Kidney (tissue), 14 donors: ENCODE data around the gene SHROOM2. TPM values are rescaled to one million over a fixed set of nuclear protein-coding genes. Genes with fewer than 3 reads are reported as not detected.

Experiments used
- DNase-seq, 5 donors: peaks; one replicate each; pipeline ENCODE4 v3.0.0-alpha.2; 2013 to 2020
- FAIRE-seq: peaks from 2 replicates; lab custom pipeline; 2012; peaks lifted over from hg19 to GRCh38; lab: Jason Lieb, UNC
- H3K27ac ChIP-seq, 2 donors: one replicate each; pipeline ENCODE4 v1.7.0; 2013; ENCODE audit warnings: low read depth in 2 of 2, low read length in 2 of 2, inconsistent platforms in 1 of 2
- H3K27me3 ChIP-seq: one replicate; pipeline ENCODE4 v1.7.1; 2013; ENCODE audit warnings: low read length, inconsistent platforms; ENCODE audit not compliant: control insufficient read depth, insufficient read depth
- H3K36me3 ChIP-seq, 3 donors: one replicate each; pipeline versions ENCODE4 v1.7.0 to v1.7.1; 2013; ENCODE audit warnings: low read length in 3 of 3, control low read depth in 1 of 3, inconsistent platforms in 1 of 3; ENCODE audit not compliant: insufficient read depth in 3 of 3, control insufficient read depth in 2 of 3
- H3K4me1 ChIP-seq, 3 donors: one replicate each; pipeline versions ENCODE4 v1.7.0 to v1.7.1; 2013; ENCODE audit warnings: low read length in 3 of 3, inconsistent platforms in 1 of 3, low read depth in 1 of 3; ENCODE audit not compliant: control insufficient read depth in 2 of 3, insufficient read depth in 2 of 3
- H3K4me3 ChIP-seq, 3 donors: one replicate each; pipeline versions ENCODE4 v1.7.0 to v1.8.1; 2013; ENCODE audit warnings: low read length in 3 of 3, control low read depth in 1 of 3, inconsistent platforms in 1 of 3
- H3K9ac ChIP-seq, 3 donors: one replicate each; pipeline versions ENCODE4 v1.7.0 to v1.7.1; 2013; ENCODE audit warnings: low read length in 3 of 3, control low read depth in 1 of 3, inconsistent platforms in 1 of 3
- H3K9me3 ChIP-seq, 3 donors: one replicate each; pipeline versions ENCODE4 v1.7.0 to v1.7.1; 2013; ENCODE audit warnings: low read length in 3 of 3, control low read depth in 1 of 3, inconsistent platforms in 1 of 3; ENCODE audit not compliant: control insufficient read depth in 2 of 3, insufficient read depth in 1 of 3
- CTCF ChIP-seq: IDR thresholded peaks from 3 replicates; pipeline ENCODE4 v1.5.1; 2012; ENCODE audit warnings: mild to moderate bottlenecking, moderate library complexity, borderline replicate concordance; ENCODE audit not compliant: insufficient read depth; ENCODE audit errors: extremely low read depth
- intact Hi-C: fragments of 100-400 bp; cut with DNase I; formaldehyde crosslinking; loops from one replicate; pipeline ENCODE4 v1.11.1; 2022
- polyA plus RNA-seq: library from polyadenylated mRNA; stranded (reverse); fragments of 350-450 nt; fragmentation: Illumina TruSeq; extraction: RNeasy Lipid Tissue Mini Kit (QIAGEN cat#74804); gene quantifications from one replicate; pipeline ENCODE4 v1.2.3, GENCODE V29; 2014; ENCODE audit warnings: low read depth, low replicate concordance; ENCODE audit not compliant: insufficient read depth
- total RNA-seq: library from RNA; stranded (reverse); fragmentation: NEBNext Ultra II Directional; extraction: Animal tissue kit (Norgen Biotek cat#: 25700); gene quantifications from one replicate; pipeline ENCODE4 v1.2.1, GENCODE V29; 2021
- donor health status: control.
- donor health status: control.
- donor health status: control.
- donor health status: control.
- donor health status: control.
- donor health status: DM: yes; HTN: yes; CAD: no.
- donor health status: Normal renal cell carcinoma (clear cell type).

The SHROOM2 gene
- total and polyA plus RNA-seq, 2 donors from 2014 or later, result 3.5 to 11.8 TPM

DNA sequence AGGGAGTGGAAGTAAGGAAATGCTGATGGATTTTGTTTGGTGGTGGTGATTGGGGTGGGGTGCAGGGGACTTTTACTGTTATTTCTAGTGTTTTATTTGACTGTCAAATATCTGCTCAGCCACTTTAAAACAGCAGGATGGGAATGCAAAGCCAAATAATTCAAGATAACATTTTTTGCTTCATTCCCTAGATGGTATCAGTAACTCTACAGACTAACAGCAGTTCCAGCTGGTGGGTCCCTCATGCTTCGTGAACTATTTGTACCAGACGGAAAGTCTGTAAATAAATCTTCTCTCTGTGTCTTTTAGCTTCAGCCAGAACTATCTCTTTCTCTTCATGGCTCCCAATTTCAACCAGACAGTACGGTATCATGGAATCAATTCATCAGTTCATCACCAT lies 48.1 kb upstream of the SHROOM2 start:
- TF ChIP-seq CTCF, result no peak
- intact Hi-C loops, result no loop called here
- no peaks in the 10 kb centered on the region for H3K36me3 ChIP-seq
- no peak for FAIRE-seq
- no peaks in the 10 kb centered on the region for H3K27me3 ChIP-seq
- H3K9ac ChIP-seq, result no peak overlapping the region
- no peak overlapping the region for H3K4me3 ChIP-seq
- H3K9me3 ChIP-seq, result no peaks in the 10 kb centered on the region
- H3K4me1 ChIP-seq, result no peaks in the 10 kb centered on the region
- peak in 2 of 5 donors; percentile 16 to 52 for DNase-seq
- H3K27ac ChIP-seq, result no peak overlapping the region

DNA sequence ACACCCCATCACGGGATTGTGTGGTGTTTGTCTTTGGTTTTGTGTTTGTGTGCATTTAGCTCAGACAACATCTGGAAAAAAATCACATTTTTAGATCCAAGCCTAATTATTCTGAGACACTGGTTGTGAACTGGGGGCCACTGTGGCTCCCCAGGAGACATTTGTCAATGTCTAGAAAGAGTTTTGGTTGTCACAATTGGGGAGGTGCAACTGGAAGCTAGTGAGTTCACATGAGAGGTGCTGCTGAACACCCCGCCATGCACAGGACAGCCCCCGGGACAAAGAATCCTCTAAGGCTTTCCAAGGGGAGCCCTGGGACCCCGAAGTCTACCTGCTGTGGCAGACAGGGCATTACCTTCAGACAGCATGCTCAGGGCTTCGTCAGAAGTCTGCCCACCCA lies 47.1 kb upstream of the SHROOM2 start:
- intact Hi-C loops, result no loop called here
- Histone ChIP-seq H3K9ac (no peak overlapping the region), H3K36me3 (no peaks in the 10 kb centered on the region), H3K27ac (no peak overlapping the region), H3K4me1 (no peaks in the 10 kb centered on the region), H3K4me3 (no peak overlapping the region), H3K27me3 (no peaks in the 10 kb centered on the region), H3K9me3 (no peaks in the 10 kb centered on the region)
- no peak for TF ChIP-seq CTCF
- DNase-seq (no peak), FAIRE-seq (no peak)

DNA sequence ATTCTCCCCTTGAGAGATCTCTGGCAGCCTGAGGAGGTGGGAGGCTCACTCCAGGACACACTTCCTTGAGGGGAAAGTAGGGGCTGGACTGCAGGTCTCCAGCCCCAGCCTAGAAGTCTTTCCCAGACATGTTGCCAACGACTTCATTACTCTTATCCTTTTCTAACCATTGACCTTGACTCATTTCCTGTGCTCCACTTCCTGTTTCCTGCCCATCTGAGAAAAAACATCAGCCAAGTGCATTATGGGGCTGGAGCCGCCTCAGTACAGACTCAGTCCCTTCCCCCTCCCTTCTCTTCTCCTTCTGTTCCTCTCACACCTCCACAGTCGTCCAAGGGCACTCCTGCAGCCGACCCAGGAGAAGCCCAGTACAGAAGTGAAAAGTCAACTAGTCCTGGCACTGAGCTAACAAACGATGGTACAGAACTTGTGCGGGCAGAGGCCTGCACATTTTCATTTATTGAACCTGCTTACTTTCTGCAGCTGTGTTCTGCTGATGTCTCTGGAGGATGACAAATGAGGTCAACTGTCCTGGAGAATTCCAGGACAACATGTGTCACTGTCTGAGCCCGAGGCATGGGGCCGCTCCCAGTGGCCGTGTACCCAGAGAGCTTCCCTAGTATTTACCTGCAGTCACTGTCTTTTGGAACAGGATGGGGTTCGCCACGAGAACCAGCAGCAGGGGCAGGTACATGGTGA lies 40.7 kb upstream of the SHROOM2 start:
- H3K4me1 ChIP-seq, result no peaks in the 10 kb centered on the region
- FAIRE-seq, result no peak
- peak overlapping the region in 1 of 2 donors; percentile 61 for H3K27ac ChIP-seq
- TF ChIP-seq CTCF, result no peak
- intact Hi-C loops, result no loop called here
- no peak overlapping the region for H3K4me3 ChIP-seq
- peak in 1 of 5 donors; percentile 38 for DNase-seq
- no peaks in the 10 kb centered on the region for H3K36me3 ChIP-seq
- no peaks in the 10 kb centered on the region for H3K9me3 ChIP-seq
- H3K27me3 ChIP-seq, result no peaks in the 10 kb centered on the region
- no peak overlapping the region for H3K9ac ChIP-seq
